Neuron (in vitro differentiated cells): ENCODE measurements around the gene RAB8B.
"Not testable (repeated sequence)": the region's sequence is repeated elsewhere in the genome, so short reads cannot be mapped to it uniquely, and the experiment has no call there.

Experiments
- H2AFZ ChIP-seq: one replicate; pipeline ENCODE4 v1.6.1; 2013; ENCODE audit warnings: low read depth, mild to moderate bottlenecking, inconsistent platforms, low read length, moderate library complexity
- H3K27me3 ChIP-seq: one replicate; pipeline ENCODE4 v1.6.1; 2013; ENCODE audit warnings: low read length; ENCODE audit not compliant: insufficient read depth
- H3K36me3 ChIP-seq: one replicate; pipeline ENCODE4 v1.6.1; 2013; ENCODE audit warnings: low read length; ENCODE audit not compliant: insufficient read depth
- H3K4me1 ChIP-seq: one replicate; pipeline ENCODE4 v1.6.1; 2013; ENCODE audit warnings: low read length; ENCODE audit not compliant: insufficient read depth
- H3K4me3 ChIP-seq: 2 replicates; pipeline ENCODE4 v1.5.1; 2013; ENCODE audit warnings: mild to moderate bottlenecking, low read length, moderate library complexity
- H3K9me3 ChIP-seq: one replicate; pipeline ENCODE4 v1.6.1; 2013; ENCODE audit warnings: low read length

The RAB8B gene

DNA sequence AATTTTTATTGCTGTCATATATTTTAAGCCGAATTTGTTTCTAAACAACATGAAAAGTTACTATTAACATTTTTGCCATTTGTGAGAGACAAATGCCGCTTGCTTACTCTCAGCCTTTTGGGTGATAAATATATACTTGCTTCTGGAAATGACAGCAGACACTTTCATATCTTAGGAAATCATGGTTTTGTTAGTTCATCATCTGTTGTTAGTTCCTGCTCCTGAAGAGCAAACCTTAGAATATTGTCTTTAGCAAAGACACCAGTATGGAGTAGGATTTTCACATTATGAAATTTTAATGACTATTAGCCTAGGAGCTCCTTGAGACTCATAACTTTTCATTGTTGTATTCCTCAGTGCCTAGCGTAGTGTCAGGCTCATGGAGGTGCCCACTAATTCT is 36.0 kb downstream of the RAB8B start:
- no peaks in the 10 kb centered on the region for H3K9me3 ChIP-seq
- H3K4me1 ChIP-seq = peaks cover 4% of the 10 kb centered on the region
- H2AFZ ChIP-seq = no peak overlapping the region
- no peaks in the 10 kb centered on the region for H3K27me3 ChIP-seq
- peaks cover 15% of the 10 kb centered on the region for H3K36me3 ChIP-seq
- no peak overlapping the region for H3K4me3 ChIP-seq

DNA sequence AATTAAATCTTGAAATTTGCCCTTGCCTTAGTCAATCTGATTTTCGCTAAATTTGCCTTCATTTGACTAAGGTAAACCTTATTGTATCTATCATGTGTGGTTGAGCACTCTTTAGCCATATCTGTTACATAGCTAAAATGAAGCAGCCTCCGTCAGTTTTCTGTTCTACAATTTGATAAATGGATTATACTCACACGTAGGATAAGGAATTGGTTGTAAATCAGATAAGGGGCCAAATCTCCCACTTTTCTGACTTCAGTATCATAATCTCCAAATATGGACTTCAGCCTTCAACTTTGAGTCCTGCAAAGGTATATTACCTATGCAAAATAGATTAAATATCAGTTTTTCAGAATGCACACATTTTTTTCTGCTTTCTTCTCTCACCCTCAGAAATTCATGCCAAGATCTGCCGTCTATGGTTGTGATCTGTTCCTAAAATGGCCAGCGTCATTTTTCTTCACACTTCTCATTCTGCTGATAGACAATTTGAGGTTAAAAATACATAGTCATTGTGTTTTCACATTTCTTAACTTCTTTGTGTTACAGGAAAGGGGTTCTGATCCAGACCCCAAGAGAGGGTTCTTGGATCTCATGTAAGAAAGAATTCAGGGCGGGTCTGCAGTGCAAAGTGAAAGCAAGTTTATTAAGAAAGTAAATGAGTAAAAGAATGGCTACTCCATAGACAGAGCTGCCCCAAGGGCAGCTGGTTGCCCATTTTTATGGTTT is 36.9 kb downstream of the RAB8B start:
- Histone ChIP-seq H2AFZ (no peak overlapping the region), H3K4me1 (peaks cover 4% of the 10 kb centered on the region), H3K36me3 (peaks cover 15% of the 10 kb centered on the region), H3K9me3 (no peaks in the 10 kb centered on the region), H3K4me3 (no peak overlapping the region), H3K27me3 (no peaks in the 10 kb centered on the region)

DNA sequence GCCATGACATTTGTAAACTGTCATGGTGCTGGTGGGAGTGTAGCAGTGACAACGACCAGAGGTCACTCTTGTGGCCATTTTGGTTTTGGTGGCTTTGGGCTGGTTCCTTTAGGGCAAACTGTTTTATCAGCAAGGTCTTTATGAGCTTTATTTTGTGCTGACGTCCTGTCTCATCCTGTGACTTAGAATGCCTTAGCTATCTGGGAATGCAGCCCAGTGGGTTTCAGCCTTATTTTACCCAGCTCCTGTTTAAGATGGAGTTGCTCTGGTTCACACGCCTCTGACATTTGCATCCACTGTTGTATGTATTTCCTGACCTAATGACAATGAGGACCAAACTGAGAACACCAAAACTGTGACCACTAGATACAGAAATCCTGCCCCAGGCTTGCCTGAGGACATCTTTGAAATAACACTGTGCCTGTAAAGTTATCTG is 37.6 kb downstream of the RAB8B start:
- Histone ChIP-seq H2AFZ (no peak overlapping the region), H3K4me3 (no peak overlapping the region), H3K9me3 (no peaks in the 10 kb centered on the region), H3K27me3 (no peaks in the 10 kb centered on the region), H3K36me3 (peaks cover 14% of the 10 kb centered on the region), H3K4me1 (peaks cover 6% of the 10 kb centered on the region)

DNA sequence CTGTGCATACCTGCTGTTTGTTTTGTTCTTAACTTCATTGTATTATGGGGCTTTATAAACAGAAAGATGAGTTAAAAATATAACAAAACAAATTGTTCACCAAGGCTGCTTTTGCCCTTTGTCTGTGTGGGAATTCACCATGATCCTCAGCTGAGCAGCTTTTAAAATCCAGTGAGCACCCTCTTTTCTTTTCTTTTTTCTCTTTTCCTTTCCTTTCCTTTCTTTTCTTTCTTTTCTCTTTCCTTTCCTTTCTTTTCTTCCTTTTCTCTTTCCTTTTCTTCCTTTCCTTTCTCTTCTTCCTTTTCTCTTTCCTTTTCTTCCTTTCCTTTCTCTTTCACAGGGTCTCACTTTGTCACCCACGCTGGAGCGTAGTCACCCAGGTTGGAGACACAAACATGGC is 38.3 kb downstream of the RAB8B start:
- no peaks in the 10 kb centered on the region for H3K9me3 ChIP-seq
- no peaks in the 10 kb centered on the region for H3K27me3 ChIP-seq
- H3K36me3 ChIP-seq = peaks cover 13% of the 10 kb centered on the region
- H3K4me1 ChIP-seq = peaks cover 6% of the 10 kb centered on the region
- no peak overlapping the region for H2AFZ ChIP-seq
- H3K4me3 ChIP-seq = no peak overlapping the region

DNA sequence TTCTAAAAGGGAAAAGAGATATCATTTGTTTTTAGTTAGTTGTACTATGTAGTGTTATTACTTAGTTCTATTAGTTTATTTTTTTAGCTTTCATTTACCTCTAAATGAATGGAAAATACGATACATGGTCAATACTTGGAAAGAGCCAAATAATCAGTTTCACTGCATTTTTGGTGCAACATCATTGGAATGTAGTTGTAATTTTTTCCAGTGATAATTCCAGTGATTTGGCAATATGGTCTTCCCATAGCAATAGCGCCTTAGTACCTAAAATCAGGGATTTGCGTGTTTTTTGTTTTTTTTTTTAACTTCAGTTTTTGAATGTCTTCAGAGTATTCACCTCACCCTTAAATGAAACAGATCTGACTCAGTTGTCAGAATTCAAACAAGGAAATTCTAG is 41.8 kb downstream of the RAB8B start:
- Histone ChIP-seq H3K36me3 (no peaks in the 10 kb centered on the region), H3K27me3 (no peaks in the 10 kb centered on the region), H3K9me3 (no peaks in the 10 kb centered on the region), H3K4me1 (peaks cover 13% of the 10 kb centered on the region), H2AFZ (no peak overlapping the region), H3K4me3 (no peak overlapping the region)

DNA sequence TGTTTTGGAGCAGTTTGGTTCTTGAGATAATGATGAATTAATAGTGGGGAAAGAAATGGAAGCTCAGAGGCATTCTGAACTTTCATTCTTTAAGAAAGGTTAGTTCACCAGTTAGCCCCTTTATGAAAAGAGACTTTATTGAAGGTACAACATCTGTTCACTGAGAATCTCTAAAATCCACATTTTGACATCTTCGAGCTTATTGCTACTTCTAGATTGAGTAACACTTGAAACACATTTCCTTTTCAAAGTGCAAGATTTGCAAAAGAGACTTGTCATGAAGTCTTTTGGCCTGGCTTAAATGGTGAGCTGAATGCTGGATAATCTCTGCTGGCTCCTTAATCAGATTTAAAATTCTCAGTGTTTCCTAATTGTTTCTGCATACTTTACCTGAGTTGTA is 42.3 kb downstream of the RAB8B start:
- peaks cover 13% of the 10 kb centered on the region for H3K4me1 ChIP-seq
- H3K4me3 ChIP-seq = no peak overlapping the region
- no peaks in the 10 kb centered on the region for H3K27me3 ChIP-seq
- no peaks in the 10 kb centered on the region for H3K36me3 ChIP-seq
- no peak overlapping the region for H2AFZ ChIP-seq
- no peaks in the 10 kb centered on the region for H3K9me3 ChIP-seq

DNA sequence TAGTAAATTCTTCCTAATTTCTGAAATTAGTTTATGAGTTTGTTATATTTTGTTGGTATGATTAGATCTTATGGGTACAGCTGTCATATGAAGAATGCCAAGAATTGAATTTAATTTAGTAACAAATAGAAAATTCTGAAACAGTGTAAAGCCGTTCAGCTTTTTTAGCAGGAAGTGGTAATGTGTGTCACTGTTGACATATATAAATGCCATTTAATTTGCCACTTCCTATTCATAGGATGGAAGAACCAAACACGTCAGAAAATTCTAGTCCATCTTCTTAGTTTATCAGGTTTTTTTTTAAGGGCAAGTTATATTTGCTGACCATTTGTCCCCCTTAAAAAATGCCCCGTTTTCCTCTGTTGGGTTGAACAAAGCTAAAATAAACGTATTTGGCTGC is 43.0 kb downstream of the RAB8B start:
- H2AFZ ChIP-seq = no peak overlapping the region

DNA sequence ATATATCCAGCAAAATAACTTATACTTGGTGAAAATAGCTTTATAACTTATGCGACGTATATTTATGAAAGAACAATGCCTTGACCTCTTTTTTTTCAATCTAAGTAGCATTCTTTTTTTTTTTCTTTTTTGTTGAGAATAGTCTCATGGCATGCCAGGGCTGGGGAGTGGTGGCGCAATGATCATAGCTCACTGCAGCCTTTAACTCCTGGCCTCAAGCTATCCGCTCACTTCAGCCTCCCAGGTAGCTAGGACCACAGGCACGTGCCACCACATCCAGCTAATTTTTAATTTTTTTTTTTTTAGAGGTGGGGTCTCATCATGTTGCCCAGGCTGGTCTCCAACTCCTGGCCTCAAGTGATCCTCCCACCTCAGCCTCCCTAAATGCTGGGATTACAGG is 43.5 kb downstream of the RAB8B start:
- no peak overlapping the region for H2AFZ ChIP-seq

More for the DNA sequence above, 43.0 kb downstream of the RAB8B start:
- no peaks in the 10 kb centered on the region for H3K9me3 ChIP-seq
- no peaks in the 10 kb centered on the region for H3K27me3 ChIP-seq
- no peak overlapping the region for H3K4me3 ChIP-seq
- H3K4me1 ChIP-seq = peaks cover 13% of the 10 kb centered on the region
- H3K36me3 ChIP-seq = no peaks in the 10 kb centered on the region

DNA sequence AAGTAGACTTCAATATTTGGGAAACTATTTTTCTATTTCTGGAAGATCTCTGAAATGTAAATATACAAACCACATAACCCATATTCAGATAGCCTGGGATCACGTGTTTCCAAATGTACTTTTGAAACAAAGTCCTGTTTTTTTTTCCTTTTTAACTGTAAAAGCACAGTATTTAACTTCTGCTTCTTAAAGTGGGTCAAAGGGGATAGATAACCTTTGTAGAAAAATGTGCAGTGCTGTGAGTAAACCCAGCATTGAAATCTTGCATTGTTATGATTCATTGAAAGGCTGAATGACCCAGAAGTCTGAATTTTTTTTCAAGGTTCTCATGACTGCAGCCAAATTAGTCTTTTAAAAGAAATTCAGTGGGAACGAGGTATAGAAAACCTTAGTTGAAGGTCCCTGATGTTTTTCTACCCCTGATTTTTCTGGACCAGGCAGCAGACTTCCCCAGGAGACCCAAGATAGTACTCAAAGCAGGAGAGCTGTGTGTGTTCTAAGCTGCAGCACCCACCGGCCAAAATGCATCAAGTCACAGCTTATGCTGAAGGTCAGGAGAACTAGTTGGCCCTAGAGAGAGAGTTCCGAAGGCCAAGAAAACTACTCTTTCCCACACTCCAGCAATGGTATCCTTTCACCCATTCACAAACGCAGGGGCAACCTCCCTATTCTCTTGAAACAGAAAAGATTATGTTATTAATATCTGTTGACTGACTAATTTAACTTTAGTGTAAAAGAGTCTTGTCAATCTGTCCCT is 44.4 kb downstream of the RAB8B start:
- Histone ChIP-seq H2AFZ (no peak overlapping the region), H3K27me3 (no peaks in the 10 kb centered on the region), H3K36me3 (no peaks in the 10 kb centered on the region), H3K4me1 (peaks cover 10% of the 10 kb centered on the region), H3K9me3 (no peaks in the 10 kb centered on the region), H3K4me3 (no peak overlapping the region)

More for the DNA sequence above, 43.5 kb downstream of the RAB8B start:
- Histone ChIP-seq H3K4me3 (no peak overlapping the region), H3K36me3 (no peaks in the 10 kb centered on the region), H3K9me3 (no peaks in the 10 kb centered on the region), H3K4me1 (peaks cover 13% of the 10 kb centered on the region), H3K27me3 (no peaks in the 10 kb centered on the region)

DNA sequence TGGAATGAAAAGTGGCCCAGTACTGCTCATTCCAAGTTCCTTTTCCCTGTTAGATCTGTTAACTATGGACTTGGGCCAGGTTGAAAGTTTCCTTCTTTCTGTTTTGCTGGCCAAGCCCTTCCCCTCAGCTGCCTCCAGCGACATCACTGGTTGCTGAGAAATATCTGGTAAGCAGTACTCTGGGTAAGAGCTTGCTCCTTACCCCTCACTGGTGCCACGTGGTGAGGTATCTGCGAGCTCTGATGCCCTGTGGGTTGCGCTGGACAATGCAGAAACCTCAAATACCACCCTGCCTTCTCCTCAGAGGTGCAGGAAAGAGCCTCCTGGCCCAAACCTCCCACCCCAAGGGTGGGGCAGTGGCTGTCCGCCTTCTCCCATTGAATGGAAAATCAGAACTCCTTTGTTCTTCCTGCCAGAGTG is 45.1 kb downstream of the RAB8B start:
- Histone ChIP-seq H2AFZ (no peak overlapping the region), H3K36me3 (no peaks in the 10 kb centered on the region), H3K4me1 (peaks cover 10% of the 10 kb centered on the region), H3K9me3 (no peaks in the 10 kb centered on the region), H3K4me3 (no peak overlapping the region), H3K27me3 (no peaks in the 10 kb centered on the region)

DNA sequence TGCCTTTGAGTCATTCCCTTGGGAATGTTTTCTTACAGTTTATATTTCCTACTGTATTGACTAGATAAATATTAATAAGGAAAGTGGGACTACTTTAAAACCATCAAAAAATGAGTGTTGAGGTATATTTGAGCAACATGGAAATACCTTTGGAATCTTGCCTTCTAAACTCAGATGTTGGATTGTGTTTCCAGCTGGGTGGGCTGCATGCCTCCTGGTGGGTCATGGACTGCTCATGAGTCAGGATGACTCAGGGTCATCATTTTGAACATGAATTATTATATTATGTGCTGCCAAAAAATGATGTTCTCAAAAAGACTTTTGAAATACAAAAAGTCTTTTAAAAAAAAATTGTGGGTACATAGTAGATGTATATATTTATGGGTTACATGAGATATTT is 46.9 kb downstream of the RAB8B start:
- H3K4me1 ChIP-seq = peaks cover 12% of the 10 kb centered on the region
- no peaks in the 10 kb centered on the region for H3K9me3 ChIP-seq
- H3K36me3 ChIP-seq = no peaks in the 10 kb centered on the region
- H3K4me3 ChIP-seq = no peak overlapping the region
- no peak overlapping the region for H2AFZ ChIP-seq
- no peaks in the 10 kb centered on the region for H3K27me3 ChIP-seq

DNA sequence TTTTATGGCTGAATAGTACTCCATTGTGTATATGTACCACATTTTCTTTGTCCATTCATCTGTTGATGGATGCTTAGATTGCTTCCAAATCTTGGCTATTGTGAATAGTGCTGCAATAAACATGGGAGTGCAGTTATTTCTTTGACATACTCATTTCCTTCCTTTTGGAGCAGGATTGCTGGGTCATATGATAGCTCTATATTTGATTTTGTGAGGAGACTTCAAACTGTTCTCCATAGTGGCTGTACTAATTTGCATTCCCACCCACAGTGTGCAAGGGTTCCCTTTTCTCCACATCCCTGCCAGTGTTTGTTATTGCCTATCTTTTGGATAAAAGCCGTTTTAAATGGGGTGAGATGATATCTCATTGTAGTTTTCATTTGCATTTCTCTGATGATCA is 47.7 kb downstream of the RAB8B start:
- not testable (repeated sequence) for H3K27me3 ChIP-seq, H3K9me3 ChIP-seq, H3K4me3 ChIP-seq, H2AFZ ChIP-seq, H3K36me3 ChIP-seq, H3K4me1 ChIP-seq

DNA sequence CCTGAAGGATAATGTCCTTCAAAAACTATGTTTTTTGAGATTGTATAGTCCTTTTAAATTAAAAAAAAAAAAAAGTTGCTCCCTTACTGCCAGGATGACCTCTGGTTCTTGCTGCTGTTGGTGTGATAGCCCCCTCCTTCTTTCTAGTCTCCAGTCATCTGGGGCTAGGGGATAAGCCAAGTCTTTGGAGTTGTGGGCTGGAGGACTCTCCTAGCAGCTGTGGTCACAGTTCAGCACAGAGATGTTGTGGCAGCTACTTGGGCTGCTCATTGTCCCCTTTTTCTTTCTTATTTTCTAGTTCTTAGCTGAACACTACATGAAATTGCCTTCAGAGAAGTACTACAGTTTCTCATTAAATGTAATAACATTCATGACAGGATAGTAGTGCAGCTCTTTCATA is 48.8 kb downstream of the RAB8B start:
- Histone ChIP-seq H3K9me3 (peaks cover 4% of the 10 kb centered on the region), H2AFZ (no peak overlapping the region), H3K27me3 (no peaks in the 10 kb centered on the region), H3K4me1 (peaks cover 10% of the 10 kb centered on the region), H3K36me3 (no peaks in the 10 kb centered on the region), H3K4me3 (no peak overlapping the region)
